Lower leg skin (tissue), 3 donors: ENCODE measurements around the gene SOX6.

Source experiments
- POLR2A ChIP-seq, 2 donors: fragments of 450-650 bp; IDR thresholded peaks; one replicate each; pipeline ENCODE4 v1.6.1; 2016 to 2017; ENCODE audit warnings: antibody characterized with exemption in 2 of 2, mild to moderate bottlenecking in 1 of 2, moderate library complexity in 1 of 2
- TF ChIP-seq, protein P1 (sequence below), 3 donors: fragments of 450-650 bp; IDR thresholded peaks; one replicate each; pipeline ENCODE4 v1.5.1; 2016; ENCODE audit warnings: antibody characterized with exemption in 3 of 3, mild to moderate bottlenecking in 3 of 3, moderate library complexity in 2 of 3

DNA sequence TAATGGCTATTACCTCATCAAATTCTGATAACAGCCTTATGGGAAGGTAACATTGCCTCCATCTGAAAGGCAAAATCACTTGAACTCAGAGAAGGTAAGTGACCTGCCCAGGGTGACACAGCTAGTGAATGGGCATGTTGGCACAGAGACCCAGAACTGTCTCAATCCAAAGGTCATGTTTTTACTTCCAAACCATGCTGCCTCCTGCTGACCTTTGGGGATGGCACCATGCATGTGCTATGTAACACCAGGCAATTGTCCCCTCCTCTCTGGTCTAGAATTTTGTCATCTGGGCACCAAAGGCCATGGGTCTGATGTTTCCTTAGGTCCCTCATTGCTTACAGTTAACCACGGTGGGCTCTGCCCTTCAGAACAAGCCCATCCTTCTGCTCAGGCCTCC is 417.4 kb downstream of the SOX6 start:
- TF ChIP-seq, protein P1, sequence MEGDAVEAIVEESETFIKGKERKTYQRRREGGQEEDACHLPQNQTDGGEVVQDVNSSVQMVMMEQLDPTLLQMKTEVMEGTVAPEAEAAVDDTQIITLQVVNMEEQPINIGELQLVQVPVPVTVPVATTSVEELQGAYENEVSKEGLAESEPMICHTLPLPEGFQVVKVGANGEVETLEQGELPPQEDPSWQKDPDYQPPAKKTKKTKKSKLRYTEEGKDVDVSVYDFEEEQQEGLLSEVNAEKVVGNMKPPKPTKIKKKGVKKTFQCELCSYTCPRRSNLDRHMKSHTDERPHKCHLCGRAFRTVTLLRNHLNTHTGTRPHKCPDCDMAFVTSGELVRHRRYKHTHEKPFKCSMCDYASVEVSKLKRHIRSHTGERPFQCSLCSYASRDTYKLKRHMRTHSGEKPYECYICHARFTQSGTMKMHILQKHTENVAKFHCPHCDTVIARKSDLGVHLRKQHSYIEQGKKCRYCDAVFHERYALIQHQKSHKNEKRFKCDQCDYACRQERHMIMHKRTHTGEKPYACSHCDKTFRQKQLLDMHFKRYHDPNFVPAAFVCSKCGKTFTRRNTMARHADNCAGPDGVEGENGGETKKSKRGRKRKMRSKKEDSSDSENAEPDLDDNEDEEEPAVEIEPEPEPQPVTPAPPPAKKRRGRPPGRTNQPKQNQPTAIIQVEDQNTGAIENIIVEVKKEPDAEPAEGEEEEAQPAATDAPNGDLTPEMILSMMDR (IDR thresholded peaks at IDR 0.05): no peak
- no peak for TF ChIP-seq POLR2A (IDR thresholded peaks at IDR 0.05)
